ENCODE results near the gene GCLM.
"Not testable (repeated sequence)": the region's sequence is repeated elsewhere in the genome, so short reads cannot be mapped to it uniquely, and the experiment has no call there.

GCLM gene

GRCh38 chr1:93899543-93900207, 9.6 kb downstream of the GCLM start:
- DNase-seq (ENCODE audit: low read depth in 1 of 2, low spot score in 1 of 2) = no peak

GRCh38 chr1:93888900-93889299, 20.3 kb downstream of the GCLM start:
- no peak for DNase-seq (ENCODE audit: low read depth in 1 of 2, low spot score in 1 of 2)

GRCh38 chr1:93882269-93882668, 27.0 kb downstream of the GCLM start:
- DNase-seq (ENCODE audit: low read depth in 1 of 2, low spot score in 1 of 2) = no peak

- DNase-seq (ENCODE audit: low read depth in 1 of 2, low spot score in 1 of 2) = no peak
Observed at GRCh38 chr1:93880731-93881130, 28.5 kb downstream of the GCLM start.

GRCh38 chr1:93878889-93879586, 30.2 kb downstream of the GCLM start, which contains the start of gene DNTTIP2:
Gene DNTTIP2 (minus strand): TSS chr1:93879206. CDS start chr1:93879148, 58 bp downstream.
- peak; percentile 72 to 76 for DNase-seq (ENCODE audit: low read depth in 1 of 2, low spot score in 1 of 2)

- peak; percentile 32 to 50 for DNase-seq (ENCODE audit: low read depth in 1 of 2, low spot score in 1 of 2)
Observed at GRCh38 chr1:93878501-93878888, 30.7 kb downstream of the GCLM start.

GRCh38 chr1:93877529-93877928, 31.7 kb downstream of the GCLM start:
- no peak for DNase-seq (ENCODE audit: low read depth in 1 of 2, low spot score in 1 of 2)

- no peak for DNase-seq (ENCODE audit: low read depth in 1 of 2, low spot score in 1 of 2)
Observed at GRCh38 chr1:93876244-93876643, 33.0 kb downstream of the GCLM start.

- no peak for DNase-seq (ENCODE audit: low read depth in 1 of 2, low spot score in 1 of 2)
Observed at GRCh38 chr1:93874025-93874651, 35.1 kb downstream of the GCLM start.

- DNase-seq (ENCODE audit: low read depth in 1 of 2, low spot score in 1 of 2) = no peak
Observed at GRCh38 chr1:93871366-93871765, 37.9 kb downstream of the GCLM start.

GRCh38 chr1:93869653-93870052, 39.6 kb downstream of the GCLM start:
- no peak for DNase-seq (ENCODE audit: low read depth in 1 of 2, low spot score in 1 of 2)

GRCh38 chr1:93868492-93868891, 40.7 kb downstream of the GCLM start:
- not testable (repeated sequence) for DNase-seq (ENCODE audit: low read depth in 1 of 2, low spot score in 1 of 2)

GRCh38 chr1:93865253-93865652, 44.0 kb downstream of the GCLM start:
- DNase-seq (ENCODE audit: low read depth in 1 of 2, low spot score in 1 of 2) = no peak

- DNase-seq (ENCODE audit: low read depth in 1 of 2, low spot score in 1 of 2) = no peak
Observed at GRCh38 chr1:93864175-93864574, 45.1 kb downstream of the GCLM start.

- not testable (repeated sequence) for DNase-seq (ENCODE audit: low read depth in 1 of 2, low spot score in 1 of 2)
Observed at GRCh38 chr1:93857653-93858052, 51.6 kb downstream of the GCLM start.

- not testable (repeated sequence) for DNase-seq (ENCODE audit: low read depth in 1 of 2, low spot score in 1 of 2)
Observed at GRCh38 chr1:93855983-93856382, 53.2 kb downstream of the GCLM start.

- DNase-seq (ENCODE audit: low read depth in 1 of 2, low spot score in 1 of 2) = no peak
Observed at GRCh38 chr1:93853940-93854339, 55.3 kb downstream of the GCLM start.

- DNase-seq (ENCODE audit: low read depth in 1 of 2, low spot score in 1 of 2) = no peak
Observed at GRCh38 chr1:93851878-93852277, 57.4 kb downstream of the GCLM start.

GRCh38 chr1:93851327-93851712, 57.9 kb downstream of the GCLM start:
- no peak for DNase-seq (ENCODE audit: low read depth in 1 of 2, low spot score in 1 of 2)

- peak; percentile 21 to 36 for DNase-seq (ENCODE audit: low read depth in 1 of 2, low spot score in 1 of 2)
Observed at GRCh38 chr1:93850687-93851326, 58.4 kb downstream of the GCLM start.

- DNase-seq (ENCODE audit: low read depth in 1 of 2, low spot score in 1 of 2) = no peak
Observed at GRCh38 chr1:93848350-93848883, 60.8 kb downstream of the GCLM start.

Data from activated T-helper 1 cell treated with anti-CD3 and anti-CD28 coated beads, Interleukin-2, amount 50 U/mL, for 16 hours (primary cell).